HCT116 (cell line): ENCODE measurements around the gene PRKD2. TPM values are rescaled to one million over a fixed set of nuclear protein-coding genes. Genes with fewer than 3 reads are reported as not detected.

ENCODE experiments used
- ATAC-seq: fragments of 200-7000 bp; cut with Tn5 transposase; 2 replicates; pipeline ENCODE4 v1.9.1; 2020; ENCODE audit warnings: mild to moderate bottlenecking, moderate library complexity
- BruUV-seq: library from RNA; stranded (reverse); fragments of 400-500 nt; replicated peaks from 2 replicates; lab custom pipeline; 2021; lab: Mats Ljungman, UMichigan
- CTCF ChIA-PET: fragments of 300-600 bp; sonication (Branson Sonifier 250); formaldehyde crosslinking; loops from one replicate; lab custom pipeline; 2021; ENCODE audit warnings: antibody characterized with exemption; lab: Charles Lee
- POLR2A ChIA-PET: fragments of 300-600, 350-600 bp; sonication (Branson Sonifier 250); formaldehyde crosslinking; loops from one replicate; lab custom pipeline; 2021; ENCODE audit warnings: antibody characterized with exemption; lab: Charles Lee
- RAD21 ChIA-PET, 2 experiments: fragments of 300-600 bp; sonication (Branson Sonifier 250); formaldehyde crosslinking; loops; one replicate each; lab custom pipeline; 2023; ENCODE audit warnings: low total read pairs in 2 of 2; ENCODE audit not compliant: uncharacterized antibody in 2 of 2, unreplicated experiment in 2 of 2, low non-redundant PET in 1 of 2; lab: Charles Lee
- DNase-seq: peaks from one replicate; pipeline ENCODE4 v3.0.0-alpha.2; 2010; ENCODE audit warnings: low read depth, low spot score
- H2AFZ ChIP-seq: fragments of 200-600 bp; shearing (Covaris generic), sonication (generic); 2 replicates; pipeline ENCODE4 v1.6.1; 2017; ENCODE audit warnings: low read depth, mixed run types, mixed read lengths, antibody characterized with exemption, low read length; ENCODE audit not compliant: poor library complexity, severe bottlenecking
- H3K27ac ChIP-seq: 2 replicates; pipeline ENCODE4 v1.5.1; 2012; ENCODE audit warnings: low read depth, low read length
- H3K27me3 ChIP-seq: fragments of 200-600 bp; sonication (generic); 2 replicates; pipeline ENCODE4 v1.6.1; 2016; ENCODE audit warnings: mixed run types, low read length, mixed read lengths; ENCODE audit not compliant: insufficient read depth
- H3K36me3 ChIP-seq, 2 experiments: fragments of 200-500 bp in 1 of 2; fragments of 200-600 bp in 1 of 2; sonication (Bioruptor generic) in 1 of 2; sonication (generic) in 1 of 2; 2 replicates each; pipeline versions ENCODE4 v1.5.1 to v1.6.1; 2014 to 2016; ENCODE audit warnings: low read length in 2 of 2, inconsistent platforms in 1 of 2, mixed read lengths in 1 of 2, mixed run types in 1 of 2; ENCODE audit not compliant: insufficient read depth in 2 of 2, control insufficient read depth in 1 of 2
- H3K4me1 ChIP-seq, 2 experiments: fragments of 200-600 bp in 1 of 2; sonication (generic) in 1 of 2; 2 replicates each; pipeline versions ENCODE4 v1.5.1 to v1.6.1; 2012 to 2017; ENCODE audit warnings: low read length in 2 of 2, inconsistent platforms in 1 of 2, mild to moderate bottlenecking in 1 of 2, mixed read lengths in 1 of 2, mixed run types in 1 of 2, moderate library complexity in 1 of 2; ENCODE audit not compliant: insufficient read depth in 2 of 2, control insufficient read depth in 1 of 2
- H3K4me2 ChIP-seq: fragments of 200-600 bp; sonication (generic); 2 replicates; pipeline ENCODE4 v1.6.1; 2017; ENCODE audit warnings: mixed run types, low read length, mixed read lengths
- H3K4me3 ChIP-seq, 2 experiments: fragments of 200-600 bp in 1 of 2; sonication (generic) in 1 of 2; replicated peaks in 1 of 2; 2 replicates each; pipeline ENCODE4 v1.5.1; 2011 to 2016; ENCODE audit warnings: low read length in 2 of 2, control low read depth in 1 of 2, low read depth in 1 of 2, mild to moderate bottlenecking in 1 of 2, mixed read lengths in 1 of 2, mixed run types in 1 of 2
- H3K79me2 ChIP-seq: fragments of 200-600 bp; sonication (generic); 2 replicates; pipeline ENCODE4 v1.6.1; 2017; ENCODE audit warnings: mild to moderate bottlenecking, mixed run types, low read length, moderate library complexity, mixed read lengths; ENCODE audit not compliant: insufficient read depth
- H3K9ac ChIP-seq: fragments of 200-600 bp; sonication (generic); 2 replicates; pipeline ENCODE4 v1.6.1; 2016; ENCODE audit warnings: low read length, mixed read lengths
- H3K9me2 ChIP-seq: fragments of 200-600 bp; sonication (generic), shearing (Covaris generic); 2 replicates; pipeline ENCODE4 v1.6.1; 2017; ENCODE audit warnings: mixed run types, mild to moderate bottlenecking, moderate library complexity; ENCODE audit not compliant: insufficient read depth
- H3K9me3 ChIP-seq, 2 experiments: fragments of 200-500 bp in 1 of 2; fragments of 200-600 bp in 1 of 2; sonication (Bioruptor generic) in 1 of 2; sonication (generic) in 1 of 2; 2 replicates each; pipeline ENCODE4 v1.6.1; 2014 to 2017; ENCODE audit warnings: low read length in 2 of 2, mixed read lengths in 2 of 2, inconsistent platforms in 1 of 2, low read depth in 1 of 2, mild to moderate bottlenecking in 1 of 2, mixed run types in 1 of 2, moderate library complexity in 1 of 2; ENCODE audit not compliant: control insufficient read depth in 1 of 2, insufficient read depth in 1 of 2
- H4K20me1 ChIP-seq: fragments of 200-600 bp; sonication (generic), shearing (Covaris generic); 2 replicates; pipeline ENCODE4 v1.6.1; 2017; ENCODE audit warnings: mixed run types, mild to moderate bottlenecking, moderate library complexity; ENCODE audit not compliant: insufficient read depth
- ATF3 ChIP-seq: IDR thresholded peaks from 2 replicates; pipeline ENCODE4 v1.6.1; 2012
- CBX3 ChIP-seq: IDR thresholded peaks from 2 replicates; pipeline ENCODE4 v1.6.1; 2012; ENCODE audit warnings: low read depth
- EGR1 ChIP-seq: IDR thresholded peaks from 2 replicates; pipeline ENCODE4 v1.6.1; 2012; ENCODE audit warnings: low read depth
- MAX ChIP-seq: IDR thresholded peaks from 2 replicates; pipeline ENCODE4 v1.6.1; 2012
- POLR2A ChIP-seq: IDR thresholded peaks from 2 replicates; pipeline ENCODE4 v1.7.0; 2011; ENCODE audit warnings: borderline replicate concordance; ENCODE audit not compliant: insufficient read depth, insufficient read length; ENCODE audit errors: extremely low read depth
- RAD21 ChIP-seq: IDR thresholded peaks from 2 replicates; pipeline ENCODE4 v1.6.1; 2012; ENCODE audit warnings: low read depth, mild to moderate bottlenecking
- SIN3A ChIP-seq: IDR thresholded peaks from 2 replicates; pipeline ENCODE4 v1.6.1; 2012; ENCODE audit warnings: low read depth
- SP1 ChIP-seq: IDR thresholded peaks from 2 replicates; pipeline ENCODE4 v1.6.1; 2012; ENCODE audit warnings: low read depth
- YY1 ChIP-seq: IDR thresholded peaks from 2 replicates; pipeline ENCODE4 v1.6.1; 2011; ENCODE audit warnings: low read length, low read depth, moderate library complexity, mild to moderate bottlenecking; ENCODE audit not compliant: insufficient replicate concordance; ENCODE audit errors: extremely low read depth
- intact Hi-C: fragments of 100-400 bp; cut with micrococcal nuclease; formaldehyde crosslinking; loops from 2 replicates; pipeline ENCODE4 v1.10.0; 2022
- total RNA-seq: library from RNA; stranded (reverse); gene quantifications from one replicate; pipeline ENCODE4 v1.2.1, GENCODE V29; 2021; ENCODE audit not compliant: unreplicated experiment
- TF ChIP-seq, protein P1 (sequence below): IDR thresholded peaks from 2 replicates; pipeline ENCODE4 v1.6.1; 2012; ENCODE audit warnings: low read depth

Gene PRKD2
- total RNA-seq, 1 experiment from 2014 or later: 73.5 TPM

GRCh38 chr19:46640656-46641055 is 76.3 kb downstream of the PRKD2 start:
- TF ChIP-seq SIN3A (no peak), SP1 (no peak), EGR1 (no peak), RAD21 (no peak), ATF3 (no peak), CBX3 (no peak), POLR2A (no peak), MAX (no peak), YY1 (no peak)
- TF ChIP-seq, protein P1, sequence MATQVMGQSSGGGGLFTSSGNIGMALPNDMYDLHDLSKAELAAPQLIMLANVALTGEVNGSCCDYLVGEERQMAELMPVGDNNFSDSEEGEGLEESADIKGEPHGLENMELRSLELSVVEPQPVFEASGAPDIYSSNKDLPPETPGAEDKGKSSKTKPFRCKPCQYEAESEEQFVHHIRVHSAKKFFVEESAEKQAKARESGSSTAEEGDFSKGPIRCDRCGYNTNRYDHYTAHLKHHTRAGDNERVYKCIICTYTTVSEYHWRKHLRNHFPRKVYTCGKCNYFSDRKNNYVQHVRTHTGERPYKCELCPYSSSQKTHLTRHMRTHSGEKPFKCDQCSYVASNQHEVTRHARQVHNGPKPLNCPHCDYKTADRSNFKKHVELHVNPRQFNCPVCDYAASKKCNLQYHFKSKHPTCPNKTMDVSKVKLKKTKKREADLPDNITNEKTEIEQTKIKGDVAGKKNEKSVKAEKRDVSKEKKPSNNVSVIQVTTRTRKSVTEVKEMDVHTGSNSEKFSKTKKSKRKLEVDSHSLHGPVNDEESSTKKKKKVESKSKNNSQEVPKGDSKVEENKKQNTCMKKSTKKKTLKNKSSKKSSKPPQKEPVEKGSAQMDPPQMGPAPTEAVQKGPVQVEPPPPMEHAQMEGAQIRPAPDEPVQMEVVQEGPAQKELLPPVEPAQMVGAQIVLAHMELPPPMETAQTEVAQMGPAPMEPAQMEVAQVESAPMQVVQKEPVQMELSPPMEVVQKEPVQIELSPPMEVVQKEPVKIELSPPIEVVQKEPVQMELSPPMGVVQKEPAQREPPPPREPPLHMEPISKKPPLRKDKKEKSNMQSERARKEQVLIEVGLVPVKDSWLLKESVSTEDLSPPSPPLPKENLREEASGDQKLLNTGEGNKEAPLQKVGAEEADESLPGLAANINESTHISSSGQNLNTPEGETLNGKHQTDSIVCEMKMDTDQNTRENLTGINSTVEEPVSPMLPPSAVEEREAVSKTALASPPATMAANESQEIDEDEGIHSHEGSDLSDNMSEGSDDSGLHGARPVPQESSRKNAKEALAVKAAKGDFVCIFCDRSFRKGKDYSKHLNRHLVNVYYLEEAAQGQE: no peak
- intact Hi-C loops: no loop called here
- BruUV-seq: no TSS peak
- CTCF ChIA-PET: no interaction called here
- Histone ChIP-seq H2AFZ (no peak overlapping the region), H3K36me3 (no peaks in the 10 kb centered on the region), H3K9me2 (no peaks in the 10 kb centered on the region), H3K4me3 (no peak overlapping the region), H3K9me3 (no peaks in the 10 kb centered on the region), H3K79me2 (no peaks in the 10 kb centered on the region), H3K27me3 (no peaks in the 10 kb centered on the region), H3K4me1 (peaks cover 8 to 18% of the 10 kb centered on the region in 2 experiments), H4K20me1 (no peaks in the 10 kb centered on the region), H3K27ac (no peak overlapping the region), H3K9ac (no peak overlapping the region), H3K4me2 (no peak overlapping the region)
- RAD21 ChIA-PET: no interaction called here
- ATAC-seq: no peak
- DNase-seq: no peak
- POLR2A ChIA-PET: no interaction called here
